ENCODE data around the gene ARHGEF16. TPM values are rescaled to one million over a fixed set of nuclear protein-coding genes. Genes with fewer than 3 reads are reported as not detected.

Gene ARHGEF16
- total RNA-seq, 1 donor from 2014 or later: 0.34 TPM

DNA sequence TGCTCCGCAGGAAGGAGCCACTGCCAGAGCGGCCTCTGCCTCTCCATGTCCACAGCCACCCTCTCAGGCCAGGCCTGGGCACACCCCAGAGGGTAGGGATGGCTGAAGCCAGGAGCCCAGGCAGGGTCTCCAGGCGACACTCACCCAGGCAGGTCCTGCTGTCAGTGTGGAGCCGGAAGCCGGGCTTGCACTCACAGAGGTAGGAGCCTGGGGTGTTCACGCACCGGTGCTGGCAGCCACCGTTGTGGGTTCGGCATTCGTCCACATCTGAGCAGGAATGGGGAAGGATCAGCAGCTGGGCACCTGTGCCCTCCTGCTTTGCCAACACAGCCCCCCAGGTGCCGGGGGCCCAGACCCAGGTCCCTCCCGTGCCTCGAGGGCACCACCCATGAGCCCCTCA lies 69.5 kb downstream of the ARHGEF16 start:
- no peak overlapping the region for H3K27ac Mint-ChIP-seq (ENCODE audit: unreplicated experiment)
- H3K4me1 Mint-ChIP-seq (ENCODE audit: low read depth, unreplicated experiment): no peaks in the 10 kb centered on the region
- H3K36me3 Mint-ChIP-seq (ENCODE audit: unreplicated experiment): no peaks in the 10 kb centered on the region
- DNase-seq: no peak
- peaks cover 5% of the 10 kb centered on the region for H3K27me3 Mint-ChIP-seq (ENCODE audit: unreplicated experiment)
- TF ChIP-seq, protein P1, sequence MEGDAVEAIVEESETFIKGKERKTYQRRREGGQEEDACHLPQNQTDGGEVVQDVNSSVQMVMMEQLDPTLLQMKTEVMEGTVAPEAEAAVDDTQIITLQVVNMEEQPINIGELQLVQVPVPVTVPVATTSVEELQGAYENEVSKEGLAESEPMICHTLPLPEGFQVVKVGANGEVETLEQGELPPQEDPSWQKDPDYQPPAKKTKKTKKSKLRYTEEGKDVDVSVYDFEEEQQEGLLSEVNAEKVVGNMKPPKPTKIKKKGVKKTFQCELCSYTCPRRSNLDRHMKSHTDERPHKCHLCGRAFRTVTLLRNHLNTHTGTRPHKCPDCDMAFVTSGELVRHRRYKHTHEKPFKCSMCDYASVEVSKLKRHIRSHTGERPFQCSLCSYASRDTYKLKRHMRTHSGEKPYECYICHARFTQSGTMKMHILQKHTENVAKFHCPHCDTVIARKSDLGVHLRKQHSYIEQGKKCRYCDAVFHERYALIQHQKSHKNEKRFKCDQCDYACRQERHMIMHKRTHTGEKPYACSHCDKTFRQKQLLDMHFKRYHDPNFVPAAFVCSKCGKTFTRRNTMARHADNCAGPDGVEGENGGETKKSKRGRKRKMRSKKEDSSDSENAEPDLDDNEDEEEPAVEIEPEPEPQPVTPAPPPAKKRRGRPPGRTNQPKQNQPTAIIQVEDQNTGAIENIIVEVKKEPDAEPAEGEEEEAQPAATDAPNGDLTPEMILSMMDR (IDR thresholded peaks at IDR 0.05; ENCODE audit: partially characterized antibody, unreplicated experiment): no peak
- H3K9me3 Mint-ChIP-seq (ENCODE audit: unreplicated experiment): peaks cover 2% of the 10 kb centered on the region
- no peak overlapping the region for H3K4me3 Mint-ChIP-seq (ENCODE audit: unreplicated experiment)

- no peak for DNase-seq
- no peak overlapping the region for H3K27ac Mint-ChIP-seq (ENCODE audit: unreplicated experiment)
- H3K4me3 Mint-ChIP-seq (ENCODE audit: unreplicated experiment): no peak overlapping the region
- TF ChIP-seq, protein P1 (IDR thresholded peaks at IDR 0.05; ENCODE audit: partially characterized antibody, unreplicated experiment): no peak
- no peaks in the 10 kb centered on the region for H3K36me3 Mint-ChIP-seq (ENCODE audit: unreplicated experiment)
- peaks cover 2% of the 10 kb centered on the region for H3K9me3 Mint-ChIP-seq (ENCODE audit: unreplicated experiment)
- peaks cover 7% of the 10 kb centered on the region for H3K27me3 Mint-ChIP-seq (ENCODE audit: unreplicated experiment)
- peaks cover 3% of the 10 kb centered on the region for H3K4me1 Mint-ChIP-seq (ENCODE audit: low read depth, unreplicated experiment)
Measured at GRCh38 chr1:3524556-3525203, 70.2 kb downstream of the ARHGEF16 start.

- no peaks in the 10 kb centered on the region for H3K36me3 Mint-ChIP-seq (ENCODE audit: unreplicated experiment)
- TF ChIP-seq, protein P1 (IDR thresholded peaks at IDR 0.05; ENCODE audit: partially characterized antibody, unreplicated experiment): no peak
- no peak for DNase-seq
- no peak overlapping the region for H3K27ac Mint-ChIP-seq (ENCODE audit: unreplicated experiment)
- peaks cover 8% of the 10 kb centered on the region for H3K4me1 Mint-ChIP-seq (ENCODE audit: low read depth, unreplicated experiment)
- peaks cover 8% of the 10 kb centered on the region for H3K27me3 Mint-ChIP-seq (ENCODE audit: unreplicated experiment)
- H3K9me3 Mint-ChIP-seq (ENCODE audit: unreplicated experiment): peaks cover 3% of the 10 kb centered on the region
- no peak overlapping the region for H3K4me3 Mint-ChIP-seq (ENCODE audit: unreplicated experiment)
Measured at GRCh38 chr1:3525551-3526482, 71.4 kb downstream of the ARHGEF16 start.

DNA sequence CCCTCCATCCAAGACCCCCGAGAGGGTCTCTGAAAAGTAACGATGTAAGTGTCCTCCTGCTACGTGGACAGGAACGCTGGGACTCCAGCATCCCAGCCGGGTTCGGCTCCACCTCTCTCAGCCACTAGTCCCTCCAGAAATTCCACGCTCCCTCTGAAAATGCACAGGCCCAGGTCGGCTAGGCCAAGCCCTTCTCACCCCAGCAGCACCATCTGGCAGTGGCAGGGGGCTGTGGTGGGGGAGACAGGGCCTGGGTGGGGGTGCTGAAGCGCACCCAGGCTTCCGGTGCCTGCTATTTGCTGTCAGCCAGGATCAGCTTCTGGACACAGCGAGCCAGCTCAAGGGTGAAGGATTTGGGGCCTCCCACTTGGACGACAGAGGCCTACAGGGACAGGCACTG lies 73.3 kb downstream of the ARHGEF16 start:
- TF ChIP-seq, protein P1 (IDR thresholded peaks at IDR 0.05; ENCODE audit: partially characterized antibody, unreplicated experiment): no peak
- no peaks in the 10 kb centered on the region for H3K36me3 Mint-ChIP-seq (ENCODE audit: unreplicated experiment)
- H3K4me3 Mint-ChIP-seq (ENCODE audit: unreplicated experiment): no peak overlapping the region
- H3K9me3 Mint-ChIP-seq (ENCODE audit: unreplicated experiment): peaks cover 3% of the 10 kb centered on the region
- H3K27ac Mint-ChIP-seq (ENCODE audit: unreplicated experiment): no peak overlapping the region
- H3K4me1 Mint-ChIP-seq (ENCODE audit: low read depth, unreplicated experiment): peaks cover 10% of the 10 kb centered on the region
- DNase-seq: no peak
- H3K27me3 Mint-ChIP-seq (ENCODE audit: unreplicated experiment): peaks cover 17% of the 10 kb centered on the region
